K562 (cell line): ENCODE data around the gene NKIRAS1. TPM values are rescaled to one million over a fixed set of nuclear protein-coding genes. Genes with fewer than 3 reads are reported as not detected.

Source experiments
- DMBX1 ChIP-seq: fragments of 250-450 bp; sonication (Bioruptor Pico); IDR thresholded peaks from 2 replicates; pipeline ENCODE4 v1.8.0; 2022; ENCODE audit warnings: inconsistent platforms, mild to moderate bottlenecking, moderate library complexity, borderline replicate concordance
- DPF2 ChIP-seq: fragments of 450-650 bp; IDR thresholded peaks from 2 replicates; pipeline ENCODE4 v1.6.1; 2016
- E2F3 ChIP-seq: fragments of 250-450 bp; sonication (Bioruptor Pico); IDR thresholded peaks from 2 replicates; pipeline ENCODE4 v1.4.0; 2020; ENCODE audit warnings: mild to moderate bottlenecking
- FOXA3 ChIP-seq, 2 experiments: fragments of 450-650 bp in 1 of 2; sonication (generic) in 1 of 2; formaldehyde crosslinking; IDR thresholded peaks in 1 of 2; conservative IDR thresholded peaks in 1 of 2; 2 replicates each; pipeline versions ENCODE4 v1.4.0 to v1.8.0; 2020 to 2022; ENCODE audit warnings: mild to moderate bottlenecking in 2 of 2, missing genetic modification reagents in 1 of 2
- HMG20A ChIP-seq: fragments of 450-650 bp; formaldehyde crosslinking; conservative IDR thresholded peaks from 2 replicates; pipeline ENCODE4 v1.4.0; 2020; ENCODE audit warnings: mild to moderate bottlenecking, mixed read lengths
- HNRNPH1 ChIP-seq: fragments of 200-400 bp; formaldehyde crosslinking; optimal IDR thresholded peaks from 2 replicates; pipeline ENCODE3; 2017; ENCODE audit warnings: low read depth, mild to moderate bottlenecking, low read length, moderate library complexity
- ILK ChIP-seq: fragments of 450-650 bp; IDR thresholded peaks from 2 replicates; pipeline ENCODE4 v1.6.1; 2016; ENCODE audit warnings: missing genetic modification characterization, low read depth, mild to moderate bottlenecking, missing compliant biosample characterization, moderate library complexity, borderline replicate concordance
- JUNB ChIP-seq: fragments of 450-650 bp; formaldehyde crosslinking; conservative IDR thresholded peaks from 2 replicates; pipeline ENCODE4 v1.4.0; 2020; ENCODE audit warnings: mild to moderate bottlenecking
- OTX1 ChIP-seq: fragments of 450-650 bp; formaldehyde crosslinking; IDR thresholded peaks from 2 replicates; pipeline ENCODE4 v1.4.0; 2022; ENCODE audit warnings: mild to moderate bottlenecking
- SAFB ChIP-seq: fragments of 200-400 bp; formaldehyde crosslinking; IDR thresholded peaks from 2 replicates; pipeline ENCODE4 v1.6.1; 2017; ENCODE audit warnings: low read depth, low read length, borderline replicate concordance
- ZNF224 ChIP-seq: sonication (generic); formaldehyde crosslinking; IDR thresholded peaks from 2 replicates; pipeline ENCODE4 v1.8.0; 2022; ENCODE audit warnings: mild to moderate bottlenecking, missing genetic modification reagents
- polyA plus RNA-seq, 8 experiments: library from polyadenylated mRNA; depleted of rRNA in 4 of 8; stranded (reverse) in 5 of 8; unstranded in 3 of 8; fragments of >200 nt; fragmentation: Nextera tagmentation in 2 of 8; fragmentation: Illumina TruSeq in 1 of 8; extraction: Ambion mirVana in 2 of 8; extraction: Trizol in 1 of 8; gene quantifications; 2 replicates each; pipeline versions ENCODE4 v1.2.1 to v1.2.3, GENCODE V29; 2011 to 2014; ENCODE audit warnings: inconsistent platforms in 1 of 8, missing spikeins in 1 of 8
- total RNA-seq, 7 experiments: library from RNA; depleted of rRNA in 6 of 7; stranded (reverse); fragments of >200 nt in 6 of 7; fragmentation: Illumina TruSeq in 2 of 7; extraction: Trizol in 2 of 7; gene quantifications; 2 replicates each; pipeline versions ENCODE4 v1.2.1 to v1.2.3, GENCODE V29; 2011 to 2021; ENCODE audit warnings: low replicate concordance in 1 of 7
- TF ChIP-seq, protein P1 (sequence below): sonication (generic); formaldehyde crosslinking; IDR thresholded peaks from 2 replicates; pipeline ENCODE4 v1.8.1; 2022; ENCODE audit warnings: missing genetic modification reagents
- TF ChIP-seq, protein P2 (sequence below): fragments of 250-450 bp; sonication (Bioruptor Pico); IDR thresholded peaks from 2 replicates; pipeline ENCODE4 v1.4.0; 2020; ENCODE audit warnings: mild to moderate bottlenecking, moderate library complexity
- TF ChIP-seq, protein P3 (sequence below): fragments of 250-450 bp; sonication (Bioruptor Pico); IDR thresholded peaks from 2 replicates; pipeline ENCODE4 v1.4.0; 2020

The NKIRAS1 gene
- total and polyA plus RNA-seq, 9 of the 15 experiments (the other 6 are each of a cell fraction or from before 2014, with no cell fraction given) = 5.1 to 10.3 (median 6.3) TPM

DNA sequence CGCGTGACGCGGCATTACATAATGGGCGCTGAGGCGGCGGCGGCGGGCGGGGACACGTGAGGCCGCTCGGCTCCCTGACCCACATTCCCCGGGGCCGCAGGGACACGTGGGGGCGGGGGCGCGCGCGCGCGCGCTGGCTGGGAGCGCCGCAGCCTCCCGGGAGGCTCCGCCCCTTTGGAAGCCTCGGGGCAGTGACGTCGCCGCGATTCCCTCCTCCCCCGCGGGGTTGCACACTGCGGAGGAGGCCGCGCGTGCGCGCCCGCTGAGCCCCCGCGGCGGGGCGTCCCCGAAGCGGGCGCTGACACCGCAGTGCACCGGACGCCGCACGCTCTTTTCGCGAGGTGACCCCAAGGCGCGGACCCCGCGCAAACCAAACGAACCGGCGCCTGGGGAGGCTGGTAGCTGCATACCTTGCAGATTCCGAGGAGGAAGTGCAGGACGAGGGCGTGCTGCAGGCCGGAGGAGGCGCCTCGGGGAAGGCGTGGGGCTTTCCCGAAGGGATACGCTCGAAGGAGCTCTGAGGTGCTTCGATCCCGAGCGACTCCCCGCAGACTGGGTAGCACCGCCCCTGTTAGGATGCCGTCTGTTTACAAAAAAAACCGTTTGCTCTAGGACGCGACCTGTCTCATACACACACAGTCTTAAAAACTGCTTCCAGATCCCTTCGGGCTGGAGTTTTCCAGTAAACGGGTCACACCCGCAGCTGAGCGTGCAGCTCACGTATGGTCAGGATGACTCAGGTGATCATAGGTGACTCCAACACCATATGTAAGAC lies 29.3 kb upstream of the NKIRAS1 start (continued):
- no peak for TF ChIP-seq ZNF224
- TF ChIP-seq ILK (tag) = no peak
- TF ChIP-seq JUNB (CRISPR knock-in tag) = no peak
- 0 out of 2 replicates have a peak, but pooled peaks have one; percentile 39 for TF ChIP-seq OTX1 (CRISPR knock-in tag)
- peak; percentile 73 for TF ChIP-seq DPF2
- no peak for TF ChIP-seq HMG20A
- 0 out of 2 replicates have a peak, but pooled peaks have one; percentile 8 for TF ChIP-seq DMBX1
- no peak for TF ChIP-seq E2F3 (CRISPR knock-in tag)
- TF ChIP-seq HNRNPH1 = no peak
- TF ChIP-seq, protein P1, sequence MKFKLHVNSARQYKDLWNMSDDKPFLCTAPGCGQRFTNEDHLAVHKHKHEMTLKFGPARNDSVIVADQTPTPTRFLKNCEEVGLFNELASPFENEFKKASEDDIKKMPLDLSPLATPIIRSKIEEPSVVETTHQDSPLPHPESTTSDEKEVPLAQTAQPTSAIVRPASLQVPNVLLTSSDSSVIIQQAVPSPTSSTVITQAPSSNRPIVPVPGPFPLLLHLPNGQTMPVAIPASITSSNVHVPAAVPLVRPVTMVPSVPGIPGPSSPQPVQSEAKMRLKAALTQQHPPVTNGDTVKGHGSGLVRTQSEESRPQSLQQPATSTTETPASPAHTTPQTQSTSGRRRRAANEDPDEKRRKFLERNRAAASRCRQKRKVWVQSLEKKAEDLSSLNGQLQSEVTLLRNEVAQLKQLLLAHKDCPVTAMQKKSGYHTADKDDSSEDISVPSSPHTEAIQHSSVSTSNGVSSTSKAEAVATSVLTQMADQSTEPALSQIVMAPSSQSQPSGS = no peak
- TF ChIP-seq, protein P2, sequence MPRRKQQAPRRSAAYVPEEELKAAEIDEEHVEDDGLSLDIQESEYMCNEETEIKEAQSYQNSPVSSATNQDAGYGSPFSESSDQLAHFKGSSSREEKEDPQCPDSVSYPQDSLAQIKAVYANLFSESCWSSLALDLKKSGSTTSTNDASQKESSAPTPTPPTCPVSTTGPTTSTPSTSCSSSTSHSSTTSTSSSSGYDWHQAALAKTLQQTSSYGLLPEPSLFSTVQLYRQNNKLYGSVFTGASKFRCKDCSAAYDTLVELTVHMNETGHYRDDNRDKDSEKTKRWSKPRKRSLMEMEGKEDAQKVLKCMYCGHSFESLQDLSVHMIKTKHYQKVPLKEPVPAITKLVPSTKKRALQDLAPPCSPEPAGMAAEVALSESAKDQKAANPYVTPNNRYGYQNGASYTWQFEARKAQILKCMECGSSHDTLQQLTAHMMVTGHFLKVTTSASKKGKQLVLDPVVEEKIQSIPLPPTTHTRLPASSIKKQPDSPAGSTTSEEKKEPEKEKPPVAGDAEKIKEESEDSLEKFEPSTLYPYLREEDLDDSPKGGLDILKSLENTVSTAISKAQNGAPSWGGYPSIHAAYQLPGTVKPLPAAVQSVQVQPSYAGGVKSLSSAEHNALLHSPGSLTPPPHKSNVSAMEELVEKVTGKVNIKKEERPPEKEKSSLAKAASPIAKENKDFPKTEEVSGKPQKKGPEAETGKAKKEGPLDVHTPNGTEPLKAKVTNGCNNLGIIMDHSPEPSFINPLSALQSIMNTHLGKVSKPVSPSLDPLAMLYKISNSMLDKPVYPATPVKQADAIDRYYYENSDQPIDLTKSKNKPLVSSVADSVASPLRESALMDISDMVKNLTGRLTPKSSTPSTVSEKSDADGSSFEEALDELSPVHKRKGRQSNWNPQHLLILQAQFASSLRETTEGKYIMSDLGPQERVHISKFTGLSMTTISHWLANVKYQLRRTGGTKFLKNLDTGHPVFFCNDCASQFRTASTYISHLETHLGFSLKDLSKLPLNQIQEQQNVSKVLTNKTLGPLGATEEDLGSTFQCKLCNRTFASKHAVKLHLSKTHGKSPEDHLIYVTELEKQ = no peak
- peak in 1 of 2 experiments; percentile 17; a peak in 2 of 4 replicates for TF ChIP-seq FOXA3 (CRISPR knock-in tag; conservative IDR thresholded peaks at IDR 0.05 in 1 of 2, IDR thresholded peaks at IDR 0.05 in 1 of 2)
- TF ChIP-seq, protein P3, sequence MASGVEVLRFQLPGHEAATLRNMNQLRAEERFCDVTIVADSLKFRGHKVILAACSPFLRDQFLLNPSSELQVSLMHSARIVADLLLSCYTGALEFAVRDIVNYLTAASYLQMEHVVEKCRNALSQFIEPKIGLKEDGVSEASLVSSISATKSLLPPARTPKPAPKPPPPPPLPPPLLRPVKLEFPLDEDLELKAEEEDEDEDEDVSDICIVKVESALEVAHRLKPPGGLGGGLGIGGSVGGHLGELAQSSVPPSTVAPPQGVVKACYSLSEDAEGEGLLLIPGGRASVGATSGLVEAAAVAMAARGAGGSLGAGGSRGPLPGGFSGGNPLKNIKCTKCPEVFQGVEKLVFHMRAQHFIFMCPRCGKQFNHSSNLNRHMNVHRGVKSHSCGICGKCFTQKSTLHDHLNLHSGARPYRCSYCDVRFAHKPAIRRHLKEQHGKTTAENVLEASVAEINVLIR (CRISPR knock-in tag) = peak; percentile 92
- peak; percentile 55; the same call in 1 of the 2 replicates for TF ChIP-seq SAFB
